ENCODE results near the gene SF3B5. TPM values are rescaled to one million over a fixed set of nuclear protein-coding genes. Genes with fewer than 3 reads are reported as not detected.

The SF3B5 gene
- total and polyA plus RNA-seq, 2 experiments from 2014 or later: 151 to 183 TPM

GRCh38 chr6:144083172-144083571 lies 12.2 kb downstream of the SF3B5 start:
- DNase-seq (ENCODE audit: low spot score) (no peak), ATAC-seq (no peak)
- no peaks in the 10 kb centered on the region for H3F3A ChIP-seq (replicated peaks; ENCODE audit: low read depth)
- Mint-ChIP-seq H3K4me1 (no peaks in the 10 kb centered on the region), H3K36me3 (ENCODE audit: low read depth) (no peaks in the 10 kb centered on the region), H3K9me3 (no peaks in the 10 kb centered on the region), H3K4me3 (no peak overlapping the region), H3K27me3 (ENCODE audit: insufficient read depth, low read depth, poor library complexity) (peaks cover 2% of the 10 kb centered on the region), H3K27ac (no peak overlapping the region)
- no peak overlapping the region for H3K4me3 ChIP-seq
- H2AFZ ChIP-seq: no peak overlapping the region
- no peak overlapping the region for H3K27ac ChIP-seq (ENCODE audit: low read depth)
- H3K4me1 ChIP-seq (ENCODE audit: insufficient read depth): no peaks in the 10 kb centered on the region
- H3K27me3 ChIP-seq (ENCODE audit: insufficient read depth): no peaks in the 10 kb centered on the region
- H3K79me2 ChIP-seq (replicated peaks; ENCODE audit: insufficient read depth): no peaks in the 10 kb centered on the region
- TF ChIP-seq JUNB (IDR thresholded peaks at IDR 0.05; ENCODE audit: unreplicated experiment) (no peak), EZH2phosphoT487 (IDR thresholded peaks at IDR 0.05; ENCODE audit: unreplicated experiment) (no peak), CTCF (conservative IDR thresholded peaks at IDR 0.05; ENCODE audit: low read depth in 2 of 2) (no peak), ZNF331 (CRISPR knock-in tag; IDR thresholded peaks at IDR 0.05; ENCODE audit: low read depth) (no peak), ZNF114 (CRISPR knock-in tag; IDR thresholded peaks at IDR 0.05) (no peak), NANOG (IDR thresholded peaks at IDR 0.05; ENCODE audit: borderline replicate concordance) (no peak), POLR2AphosphoS5 (IDR thresholded peaks at IDR 0.05; ENCODE audit: low read depth) (no peak), CREB1 (CRISPR knock-in tag; IDR thresholded peaks at IDR 0.05; ENCODE audit: low read depth) (no peak), STAT1 (IDR thresholded peaks at IDR 0.05; ENCODE audit: unreplicated experiment) (no peak), EZH2 (IDR thresholded peaks at IDR 0.05; ENCODE audit: low read depth, unreplicated experiment) (no peak)
- TF ChIP-seq, protein P1, sequence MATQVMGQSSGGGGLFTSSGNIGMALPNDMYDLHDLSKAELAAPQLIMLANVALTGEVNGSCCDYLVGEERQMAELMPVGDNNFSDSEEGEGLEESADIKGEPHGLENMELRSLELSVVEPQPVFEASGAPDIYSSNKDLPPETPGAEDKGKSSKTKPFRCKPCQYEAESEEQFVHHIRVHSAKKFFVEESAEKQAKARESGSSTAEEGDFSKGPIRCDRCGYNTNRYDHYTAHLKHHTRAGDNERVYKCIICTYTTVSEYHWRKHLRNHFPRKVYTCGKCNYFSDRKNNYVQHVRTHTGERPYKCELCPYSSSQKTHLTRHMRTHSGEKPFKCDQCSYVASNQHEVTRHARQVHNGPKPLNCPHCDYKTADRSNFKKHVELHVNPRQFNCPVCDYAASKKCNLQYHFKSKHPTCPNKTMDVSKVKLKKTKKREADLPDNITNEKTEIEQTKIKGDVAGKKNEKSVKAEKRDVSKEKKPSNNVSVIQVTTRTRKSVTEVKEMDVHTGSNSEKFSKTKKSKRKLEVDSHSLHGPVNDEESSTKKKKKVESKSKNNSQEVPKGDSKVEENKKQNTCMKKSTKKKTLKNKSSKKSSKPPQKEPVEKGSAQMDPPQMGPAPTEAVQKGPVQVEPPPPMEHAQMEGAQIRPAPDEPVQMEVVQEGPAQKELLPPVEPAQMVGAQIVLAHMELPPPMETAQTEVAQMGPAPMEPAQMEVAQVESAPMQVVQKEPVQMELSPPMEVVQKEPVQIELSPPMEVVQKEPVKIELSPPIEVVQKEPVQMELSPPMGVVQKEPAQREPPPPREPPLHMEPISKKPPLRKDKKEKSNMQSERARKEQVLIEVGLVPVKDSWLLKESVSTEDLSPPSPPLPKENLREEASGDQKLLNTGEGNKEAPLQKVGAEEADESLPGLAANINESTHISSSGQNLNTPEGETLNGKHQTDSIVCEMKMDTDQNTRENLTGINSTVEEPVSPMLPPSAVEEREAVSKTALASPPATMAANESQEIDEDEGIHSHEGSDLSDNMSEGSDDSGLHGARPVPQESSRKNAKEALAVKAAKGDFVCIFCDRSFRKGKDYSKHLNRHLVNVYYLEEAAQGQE (IDR thresholded peaks at IDR 0.05; ENCODE audit: unreplicated experiment): no peak
- TF ChIP-seq, protein P2, sequence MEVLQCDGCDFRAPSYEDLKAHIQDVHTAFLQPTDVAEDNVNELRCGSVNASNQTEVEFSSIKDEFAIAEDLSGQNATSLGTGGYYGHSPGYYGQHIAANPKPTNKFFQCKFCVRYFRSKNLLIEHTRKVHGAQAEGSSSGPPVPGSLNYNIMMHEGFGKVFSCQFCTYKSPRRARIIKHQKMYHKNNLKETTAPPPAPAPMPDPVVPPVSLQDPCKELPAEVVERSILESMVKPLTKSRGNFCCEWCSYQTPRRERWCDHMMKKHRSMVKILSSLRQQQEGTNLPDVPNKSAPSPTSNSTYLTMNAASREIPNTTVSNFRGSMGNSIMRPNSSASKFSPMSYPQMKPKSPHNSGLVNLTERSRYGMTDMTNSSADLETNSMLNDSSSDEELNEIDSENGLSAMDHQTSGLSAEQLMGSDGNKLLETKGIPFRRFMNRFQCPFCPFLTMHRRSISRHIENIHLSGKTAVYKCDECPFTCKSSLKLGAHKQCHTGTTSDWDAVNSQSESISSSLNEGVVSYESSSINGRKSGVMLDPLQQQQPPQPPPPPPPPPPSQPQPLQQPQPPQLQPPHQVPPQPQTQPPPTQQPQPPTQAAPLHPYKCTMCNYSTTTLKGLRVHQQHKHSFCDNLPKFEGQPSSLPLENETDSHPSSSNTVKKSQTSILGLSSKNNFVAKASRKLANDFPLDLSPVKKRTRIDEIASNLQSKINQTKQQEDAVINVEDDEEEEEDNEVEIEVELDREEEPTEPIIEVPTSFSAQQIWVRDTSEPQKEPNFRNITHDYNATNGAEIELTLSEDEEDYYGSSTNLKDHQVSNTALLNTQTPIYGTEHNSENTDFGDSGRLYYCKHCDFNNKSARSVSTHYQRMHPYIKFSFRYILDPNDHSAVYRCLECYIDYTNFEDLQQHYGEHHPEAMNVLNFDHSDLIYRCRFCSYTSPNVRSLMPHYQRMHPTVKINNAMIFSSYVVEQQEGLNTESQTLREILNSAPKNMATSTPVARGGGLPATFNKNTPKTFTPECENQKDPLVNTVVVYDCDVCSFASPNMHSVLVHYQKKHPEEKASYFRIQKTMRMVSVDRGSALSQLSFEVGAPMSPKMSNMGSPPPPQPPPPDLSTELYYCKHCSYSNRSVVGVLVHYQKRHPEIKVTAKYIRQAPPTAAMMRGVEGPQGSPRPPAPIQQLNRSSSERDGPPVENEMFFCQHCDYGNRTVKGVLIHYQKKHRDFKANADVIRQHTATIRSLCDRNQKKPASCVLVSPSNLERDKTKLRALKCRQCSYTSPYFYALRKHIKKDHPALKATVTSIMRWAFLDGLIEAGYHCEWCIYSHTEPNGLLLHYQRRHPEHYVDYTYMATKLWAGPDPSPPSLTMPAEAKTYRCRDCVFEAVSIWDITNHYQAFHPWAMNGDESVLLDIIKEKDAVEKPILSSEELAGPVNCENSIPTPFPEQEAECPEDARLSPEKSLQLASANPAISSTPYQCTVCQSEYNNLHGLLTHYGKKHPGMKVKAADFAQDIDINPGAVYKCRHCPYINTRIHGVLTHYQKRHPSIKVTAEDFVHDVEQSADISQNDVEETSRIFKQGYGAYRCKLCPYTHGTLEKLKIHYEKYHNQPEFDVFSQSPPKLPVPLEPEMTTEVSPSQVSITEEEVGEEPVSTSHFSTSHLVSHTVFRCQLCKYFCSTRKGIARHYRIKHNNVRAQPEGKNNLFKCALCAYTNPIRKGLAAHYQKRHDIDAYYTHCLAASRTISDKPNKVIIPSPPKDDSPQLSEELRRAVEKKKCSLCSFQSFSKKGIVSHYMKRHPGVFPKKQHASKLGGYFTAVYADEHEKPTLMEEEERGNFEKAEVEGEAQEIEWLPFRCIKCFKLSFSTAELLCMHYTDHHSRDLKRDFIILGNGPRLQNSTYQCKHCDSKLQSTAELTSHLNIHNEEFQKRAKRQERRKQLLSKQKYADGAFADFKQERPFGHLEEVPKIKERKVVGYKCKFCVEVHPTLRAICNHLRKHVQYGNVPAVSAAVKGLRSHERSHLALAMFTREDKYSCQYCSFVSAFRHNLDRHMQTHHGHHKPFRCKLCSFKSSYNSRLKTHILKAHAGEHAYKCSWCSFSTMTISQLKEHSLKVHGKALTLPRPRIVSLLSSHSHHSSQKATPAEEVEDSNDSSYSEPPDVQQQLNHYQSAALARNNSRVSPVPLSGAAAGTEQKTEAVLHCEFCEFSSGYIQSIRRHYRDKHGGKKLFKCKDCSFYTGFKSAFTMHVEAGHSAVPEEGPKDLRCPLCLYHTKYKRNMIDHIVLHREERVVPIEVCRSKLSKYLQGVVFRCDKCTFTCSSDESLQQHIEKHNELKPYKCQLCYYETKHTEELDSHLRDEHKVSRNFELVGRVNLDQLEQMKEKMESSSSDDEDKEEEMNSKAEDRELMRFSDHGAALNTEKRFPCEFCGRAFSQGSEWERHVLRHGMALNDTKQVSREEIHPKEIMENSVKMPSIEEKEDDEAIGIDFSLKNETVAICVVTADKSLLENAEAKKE (CRISPR knock-in tag; IDR thresholded peaks at IDR 0.05): no peak
- TF ChIP-seq, protein P3, sequence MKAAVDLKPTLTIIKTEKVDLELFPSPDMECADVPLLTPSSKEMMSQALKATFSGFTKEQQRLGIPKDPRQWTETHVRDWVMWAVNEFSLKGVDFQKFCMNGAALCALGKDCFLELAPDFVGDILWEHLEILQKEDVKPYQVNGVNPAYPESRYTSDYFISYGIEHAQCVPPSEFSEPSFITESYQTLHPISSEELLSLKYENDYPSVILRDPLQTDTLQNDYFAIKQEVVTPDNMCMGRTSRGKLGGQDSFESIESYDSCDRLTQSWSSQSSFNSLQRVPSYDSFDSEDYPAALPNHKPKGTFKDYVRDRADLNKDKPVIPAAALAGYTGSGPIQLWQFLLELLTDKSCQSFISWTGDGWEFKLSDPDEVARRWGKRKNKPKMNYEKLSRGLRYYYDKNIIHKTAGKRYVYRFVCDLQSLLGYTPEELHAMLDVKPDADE (IDR thresholded peaks at IDR 0.05): no peak
- H3K9me2 ChIP-seq (ENCODE audit: insufficient read depth): no peaks in the 10 kb centered on the region
- H4K20me1 ChIP-seq (replicated peaks; ENCODE audit: insufficient read depth): no peaks in the 10 kb centered on the region
- no peak overlapping the region for H3K4me2 ChIP-seq
- no peaks in the 10 kb centered on the region for H3K36me3 ChIP-seq (ENCODE audit: insufficient read depth)

Data from GM23338 (cell line).